Gastroesophageal sphincter (tissue), 3 donors: Measurements from ENCODE around the gene ARMC2.

ENCODE experiments used
- EP300 ChIP-seq: sonication (generic); formaldehyde crosslinking; IDR thresholded peaks from one replicate; pipeline ENCODE4 v1.6.1; 2017; ENCODE audit warnings: antibody characterized with exemption, mild to moderate bottlenecking
- TF ChIP-seq, protein P1 (sequence below), 4 experiments: fragments of 200-600 bp in 2 of 4; fragments of 450-650 bp in 2 of 4; sonication (generic) in 1 of 4; IDR thresholded peaks; one replicate each; pipeline ENCODE4 v1.5.1; 2017 to 2019; ENCODE audit warnings: antibody characterized with exemption in 4 of 4, mild to moderate bottlenecking in 2 of 4, moderate library complexity in 2 of 4

GRCh38 chr6:108873251-108873650 is 25.0 kb downstream of the ARMC2 start:
- TF ChIP-seq, protein P1, sequence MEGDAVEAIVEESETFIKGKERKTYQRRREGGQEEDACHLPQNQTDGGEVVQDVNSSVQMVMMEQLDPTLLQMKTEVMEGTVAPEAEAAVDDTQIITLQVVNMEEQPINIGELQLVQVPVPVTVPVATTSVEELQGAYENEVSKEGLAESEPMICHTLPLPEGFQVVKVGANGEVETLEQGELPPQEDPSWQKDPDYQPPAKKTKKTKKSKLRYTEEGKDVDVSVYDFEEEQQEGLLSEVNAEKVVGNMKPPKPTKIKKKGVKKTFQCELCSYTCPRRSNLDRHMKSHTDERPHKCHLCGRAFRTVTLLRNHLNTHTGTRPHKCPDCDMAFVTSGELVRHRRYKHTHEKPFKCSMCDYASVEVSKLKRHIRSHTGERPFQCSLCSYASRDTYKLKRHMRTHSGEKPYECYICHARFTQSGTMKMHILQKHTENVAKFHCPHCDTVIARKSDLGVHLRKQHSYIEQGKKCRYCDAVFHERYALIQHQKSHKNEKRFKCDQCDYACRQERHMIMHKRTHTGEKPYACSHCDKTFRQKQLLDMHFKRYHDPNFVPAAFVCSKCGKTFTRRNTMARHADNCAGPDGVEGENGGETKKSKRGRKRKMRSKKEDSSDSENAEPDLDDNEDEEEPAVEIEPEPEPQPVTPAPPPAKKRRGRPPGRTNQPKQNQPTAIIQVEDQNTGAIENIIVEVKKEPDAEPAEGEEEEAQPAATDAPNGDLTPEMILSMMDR (IDR thresholded peaks at IDR 0.05): no peak
- no peak for TF ChIP-seq EP300
